GM19023 (cell line): ENCODE measurements around the gene RTTN.

Experiments
- ATAC-seq: cut with Tn5 transposase; IDR thresholded peaks from one replicate; pipeline ENCODE4 v1.9.1; 2021; ENCODE audit warnings: mild to moderate bottlenecking, moderate library complexity; ENCODE audit not compliant: unreplicated experiment

The RTTN gene

DNA sequence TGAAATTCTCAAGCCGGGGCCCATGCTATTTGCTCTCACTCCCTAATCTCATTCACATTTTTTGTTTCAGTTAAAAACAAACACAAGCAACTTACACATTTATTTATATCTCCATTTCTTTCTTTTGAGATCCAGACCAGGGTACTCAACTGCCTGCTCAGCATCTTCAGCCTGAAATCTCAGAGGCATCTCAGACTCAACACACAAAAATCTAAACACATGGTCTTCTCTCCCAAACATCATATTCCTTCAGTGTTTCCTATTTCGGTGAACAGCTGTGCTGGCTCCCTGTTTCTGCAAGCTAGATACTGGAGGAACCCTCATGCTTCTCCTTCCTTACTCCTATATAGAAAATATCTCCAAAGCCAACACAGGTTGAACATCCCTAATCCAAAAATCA lies 11.3 kb upstream of the RTTN start:
- no peak for ATAC-seq

DNA sequence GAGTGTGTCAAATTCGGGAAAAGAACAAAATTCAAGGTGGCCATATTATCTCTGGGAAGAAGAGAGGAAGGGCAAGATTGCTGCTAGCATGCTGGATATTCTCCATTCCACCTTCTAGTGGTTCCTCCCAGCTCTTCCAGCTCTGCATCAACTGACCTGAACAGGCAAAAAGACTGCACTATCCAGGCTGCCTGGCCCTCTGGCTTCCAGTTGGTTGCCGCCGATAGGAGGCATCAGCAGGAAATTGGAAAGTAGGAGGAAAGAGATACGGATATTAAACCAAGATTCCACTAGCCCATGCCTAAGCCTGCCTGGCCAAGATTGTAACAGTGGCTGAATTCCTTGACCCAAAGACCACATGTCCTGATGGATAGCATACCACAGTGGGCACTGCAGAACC lies 1.7 kb upstream of the RTTN start:
- no peak for ATAC-seq

DNA sequence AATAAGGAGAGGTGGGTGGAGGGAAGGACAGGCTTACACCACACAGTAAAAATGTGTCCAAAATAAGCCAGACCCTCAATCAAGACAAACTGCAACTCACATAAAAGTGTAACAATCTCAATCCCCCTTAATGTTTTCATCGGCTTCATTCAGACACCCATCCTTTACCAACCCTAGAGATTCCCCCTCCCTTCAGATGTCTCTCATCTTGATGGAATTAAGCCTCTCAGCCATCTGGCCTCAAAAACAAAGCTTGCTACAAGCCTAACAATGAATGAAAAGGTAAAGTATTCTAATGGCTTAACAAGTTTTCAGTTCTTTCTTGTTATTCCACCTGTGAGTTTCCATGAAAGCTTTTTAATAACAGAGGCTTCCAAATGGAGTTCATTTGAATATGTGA lies 5.2 kb downstream of the RTTN start:
- ATAC-seq: no peak

DNA sequence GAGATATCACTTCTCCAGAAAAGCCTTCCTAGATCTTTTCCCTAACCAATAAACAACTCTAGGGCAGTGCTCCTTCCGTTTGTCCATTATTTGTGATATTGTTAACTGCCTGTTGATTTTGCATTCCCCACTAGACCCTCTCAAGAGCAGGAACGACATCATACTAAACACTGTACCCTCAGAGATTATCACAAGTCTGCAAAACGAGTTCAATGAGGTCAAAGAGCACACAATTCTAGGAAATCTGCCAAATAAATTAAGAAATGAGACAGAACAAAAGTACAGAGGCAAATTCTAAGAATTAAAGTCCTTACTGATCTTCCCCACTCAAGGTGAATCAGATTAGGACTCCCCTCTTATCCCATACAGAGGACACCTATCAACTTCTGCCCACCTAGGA lies 7.6 kb downstream of the RTTN start:
- no peak for ATAC-seq

DNA sequence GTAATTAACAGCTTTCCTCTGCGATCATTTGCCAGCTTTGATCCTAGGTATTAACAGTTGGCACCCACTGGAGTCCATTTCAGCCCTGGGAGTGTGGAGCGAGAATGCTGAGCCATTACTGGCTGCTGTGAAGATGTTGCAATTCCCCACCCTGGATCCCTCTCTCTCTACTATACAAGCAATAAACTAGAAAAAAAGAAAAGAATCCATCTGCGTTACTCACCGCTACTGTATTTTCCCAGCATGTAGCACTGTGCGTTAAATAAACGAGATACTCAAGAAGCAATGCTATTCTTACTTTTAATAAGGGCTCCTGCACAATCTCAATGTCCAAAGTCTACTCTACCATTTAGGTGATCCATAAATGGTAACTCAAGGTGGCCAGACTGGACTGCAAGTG lies 8.5 kb downstream of the RTTN start:
- ATAC-seq: no peak

DNA sequence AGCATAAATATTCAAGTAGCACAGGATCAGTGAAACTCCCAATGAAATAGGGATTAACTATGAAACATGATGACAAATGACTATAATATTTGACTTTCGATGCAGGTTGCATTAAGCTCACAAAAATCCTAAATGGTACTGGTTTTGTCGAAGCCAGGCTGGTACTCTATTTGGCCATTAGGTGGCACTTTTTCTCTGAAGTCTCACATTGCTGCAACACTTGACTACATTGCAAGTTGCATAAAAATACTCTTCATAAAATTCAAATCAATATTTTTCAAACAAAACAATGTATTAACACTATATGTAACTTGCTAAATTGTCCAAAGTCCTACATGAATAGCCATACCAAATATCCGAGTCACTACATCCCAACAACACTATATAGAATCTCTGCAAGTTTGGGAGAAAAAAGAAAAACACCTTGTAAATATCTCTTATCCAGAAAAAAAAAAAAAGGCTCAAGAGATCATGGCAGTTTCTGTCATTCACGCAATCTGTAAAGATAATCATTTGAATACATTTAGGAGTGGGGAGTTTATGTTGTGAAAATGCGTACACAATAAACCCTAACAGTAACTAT lies 9.5 kb downstream of the RTTN start:
- peak; percentile 34 for ATAC-seq

DNA sequence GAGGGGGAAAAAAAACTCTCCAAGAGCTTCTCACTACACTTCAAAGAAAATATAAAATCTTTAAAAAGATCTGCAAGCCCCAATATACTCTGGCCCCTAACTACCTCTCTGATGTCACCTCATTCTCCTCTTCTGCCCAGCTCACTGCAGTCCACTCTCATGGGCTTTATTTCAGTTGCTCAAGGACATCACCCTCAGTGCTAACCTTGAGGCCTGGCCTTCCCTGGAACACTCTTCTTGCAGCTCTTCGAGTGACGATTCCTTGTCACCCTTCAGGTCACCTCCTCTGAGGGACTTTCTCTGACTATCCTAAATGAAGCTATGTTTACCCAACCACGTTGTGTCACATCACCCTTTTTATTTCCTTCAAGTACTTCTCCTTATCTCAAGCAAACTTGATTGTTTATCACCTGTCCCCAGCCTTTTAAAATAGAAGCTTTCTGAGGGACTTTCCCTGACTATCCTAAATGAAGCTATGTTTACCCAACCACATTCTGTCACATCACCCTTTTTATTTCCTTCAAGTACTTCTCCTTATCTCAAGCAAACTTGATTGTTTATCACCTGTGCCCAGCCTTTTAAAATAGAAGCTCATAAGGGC lies 10.4 kb downstream of the RTTN start:
- ATAC-seq: peak; percentile 55

DNA sequence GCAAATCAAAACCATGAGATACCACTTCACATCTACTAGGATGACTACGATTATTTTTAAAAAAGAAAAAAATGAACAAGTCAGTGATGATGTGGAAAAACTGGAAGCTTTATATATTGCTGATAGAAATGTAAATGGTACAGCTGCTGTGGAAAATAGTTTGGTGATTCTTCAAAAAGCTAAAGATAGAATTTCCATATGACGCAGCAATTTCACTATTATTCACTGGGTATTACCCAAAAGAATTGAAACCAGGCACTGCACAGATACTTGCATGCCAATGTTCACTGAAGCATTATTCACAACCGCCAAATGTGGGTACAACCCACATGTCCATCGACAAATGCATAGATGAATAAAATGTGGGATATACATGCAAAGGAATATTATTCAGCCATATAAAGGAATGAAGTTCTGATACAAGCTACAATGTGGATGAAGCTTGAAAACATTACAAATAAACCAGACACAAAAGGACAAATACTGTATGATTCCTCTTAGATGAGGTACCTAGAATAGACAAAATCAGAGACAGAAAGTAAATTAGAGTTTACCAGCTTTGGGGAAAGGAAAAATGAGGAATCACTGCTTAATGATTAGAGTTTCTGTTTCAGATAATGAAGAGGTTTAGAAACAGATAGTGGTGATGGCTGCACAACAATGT lies 11.1 kb downstream of the RTTN start:
- peak; percentile 70 for ATAC-seq

DNA sequence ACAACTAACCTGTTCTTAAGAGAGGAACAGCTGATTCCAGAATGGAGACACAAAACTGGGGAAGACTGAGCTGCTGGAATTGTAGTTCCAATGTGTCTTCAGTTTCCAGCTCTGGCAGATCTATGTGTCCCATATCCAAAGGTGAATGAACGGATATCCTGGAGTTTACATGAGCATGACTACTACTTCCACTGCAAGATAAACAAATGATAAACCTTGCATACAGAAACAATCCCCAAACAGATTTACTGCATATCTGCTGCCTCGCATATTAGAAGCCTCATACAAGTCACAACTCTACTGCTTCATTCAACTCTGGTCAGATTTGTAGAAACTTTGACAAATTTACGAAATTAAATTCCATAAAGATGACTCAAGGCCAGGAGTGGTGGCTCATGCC lies 15.0 kb downstream of the RTTN start:
- no peak for ATAC-seq

DNA sequence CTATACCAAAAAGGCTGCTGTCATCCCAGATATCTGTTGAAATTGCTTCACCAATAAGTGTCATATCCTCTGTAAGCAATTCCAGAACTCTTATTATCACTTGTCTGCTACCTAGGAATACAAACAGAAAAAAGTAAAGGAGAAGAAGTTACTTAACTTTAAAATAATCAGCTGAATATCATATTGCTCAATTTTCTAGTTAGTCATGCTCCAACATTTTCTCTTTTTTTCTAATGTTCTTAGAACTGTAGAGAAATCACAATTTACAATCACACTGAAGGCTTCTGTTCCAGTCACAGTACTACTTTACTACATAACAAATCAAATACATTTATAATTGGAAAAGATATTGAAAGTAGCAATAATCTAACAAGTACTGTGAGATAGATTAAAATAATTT lies 17.4 kb downstream of the RTTN start:
- ATAC-seq: no peak

DNA sequence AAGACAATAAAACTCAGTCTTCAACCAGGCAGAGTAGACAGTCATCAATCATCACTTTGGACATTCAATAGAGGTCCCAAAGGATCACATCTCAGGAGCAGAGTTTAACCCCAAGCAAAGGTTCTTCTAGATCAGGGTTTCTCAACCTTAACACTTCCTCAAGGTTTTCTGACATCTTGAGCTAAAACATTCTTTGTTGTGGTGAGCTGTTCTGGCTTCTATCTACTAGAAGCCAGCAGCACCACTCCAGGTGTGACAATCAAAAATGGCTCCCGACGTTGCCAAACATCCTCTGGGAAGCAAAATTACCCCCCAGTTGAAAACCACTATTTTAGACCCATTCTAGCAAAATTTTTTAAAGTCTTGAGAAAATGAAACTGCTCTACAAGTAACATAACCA lies 22.0 kb downstream of the RTTN start:
- no peak for ATAC-seq

DNA sequence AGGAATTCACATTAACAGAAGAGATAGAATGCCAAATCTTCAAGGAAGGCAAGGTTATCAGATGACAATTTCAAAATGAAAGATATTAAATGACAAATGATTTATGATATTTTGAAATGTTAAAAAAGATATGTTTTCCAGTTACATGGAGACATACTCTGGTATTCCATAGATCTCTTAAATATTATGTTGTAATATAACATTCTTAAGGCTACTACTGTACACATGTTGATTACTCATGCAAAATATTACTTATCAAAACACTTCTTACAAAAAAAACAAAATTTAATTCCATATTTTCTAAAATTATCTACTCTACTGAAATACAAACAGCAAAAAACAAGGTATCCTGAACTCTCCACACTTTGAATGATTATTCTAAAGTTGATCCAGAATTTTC lies 22.9 kb downstream of the RTTN start:
- ATAC-seq: no peak

DNA sequence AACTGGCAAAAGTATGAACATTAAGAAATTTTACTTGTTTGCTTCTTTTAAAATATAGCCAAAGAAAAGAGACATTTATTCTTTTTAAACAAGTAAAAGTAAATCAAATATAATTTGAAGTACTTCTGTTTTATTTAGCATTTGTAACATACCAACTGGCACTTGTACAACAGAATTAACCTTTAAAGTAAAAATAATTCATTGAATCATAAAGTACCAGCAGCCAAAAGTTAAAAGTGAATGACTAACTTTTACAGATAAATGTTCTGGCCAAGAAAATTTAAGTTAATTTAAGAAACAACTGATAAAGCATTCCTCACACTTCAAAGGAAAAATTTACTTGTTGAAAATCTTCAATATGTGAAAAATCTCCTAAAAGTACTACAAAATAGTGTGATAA lies 23.8 kb downstream of the RTTN start:
- ATAC-seq: no peak

DNA sequence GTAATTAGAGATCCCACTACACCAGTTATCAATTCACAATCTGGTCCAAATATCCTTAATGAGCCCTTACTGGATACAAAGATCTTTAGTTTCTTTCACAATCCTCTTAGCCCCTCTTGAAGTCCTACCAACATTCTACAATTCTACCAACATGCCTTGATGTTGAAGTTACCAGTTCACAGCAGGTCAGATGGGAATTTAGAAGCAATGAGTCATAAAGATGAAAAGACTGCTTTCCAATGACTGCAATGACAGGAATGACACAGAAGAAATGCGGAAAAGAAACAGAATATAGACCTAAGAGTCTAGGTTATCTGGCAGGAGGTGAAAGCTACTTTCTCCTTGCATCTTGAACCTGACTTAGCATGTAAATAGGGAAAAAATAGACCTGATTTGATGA lies 24.5 kb downstream of the RTTN start:
- ATAC-seq: no peak

DNA sequence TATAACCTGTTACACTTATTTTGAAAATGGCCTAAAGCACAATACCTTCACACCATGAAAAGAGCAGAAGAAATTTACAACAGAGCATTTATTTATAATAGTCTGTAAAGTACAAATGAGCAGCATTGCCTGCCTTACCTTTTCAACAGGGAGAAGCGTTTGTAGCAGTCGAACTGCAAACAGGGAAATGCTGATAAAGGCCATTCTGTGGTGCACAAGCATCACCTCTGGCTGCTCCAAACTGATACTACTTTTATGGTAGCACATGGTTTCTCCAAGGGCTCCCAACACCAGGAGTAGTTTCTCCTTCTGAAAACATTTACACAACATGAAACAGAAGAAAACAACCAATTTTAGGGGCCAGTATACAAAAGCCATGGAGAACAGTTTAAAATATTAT lies 28.9 kb downstream of the RTTN start:
- ATAC-seq: no peak

DNA sequence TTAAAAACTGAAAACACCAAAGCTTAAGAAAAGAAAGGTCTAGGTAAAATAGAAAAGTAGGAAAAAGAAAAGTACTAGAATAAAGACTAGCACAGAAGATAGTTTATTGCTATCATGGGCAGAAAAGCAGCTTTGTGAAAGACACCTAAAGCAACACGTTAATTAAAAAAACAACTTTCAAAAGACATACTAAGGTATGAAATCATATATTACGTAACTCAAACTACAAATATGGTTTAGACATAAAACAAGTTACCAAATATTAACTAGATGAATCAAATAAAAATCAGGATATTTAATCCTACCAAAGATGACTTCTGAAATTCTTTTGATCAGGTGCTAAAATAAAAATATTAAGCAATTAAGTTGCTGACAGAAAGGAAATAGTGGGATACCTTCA lies 30.3 kb downstream of the RTTN start:
- no peak for ATAC-seq

DNA sequence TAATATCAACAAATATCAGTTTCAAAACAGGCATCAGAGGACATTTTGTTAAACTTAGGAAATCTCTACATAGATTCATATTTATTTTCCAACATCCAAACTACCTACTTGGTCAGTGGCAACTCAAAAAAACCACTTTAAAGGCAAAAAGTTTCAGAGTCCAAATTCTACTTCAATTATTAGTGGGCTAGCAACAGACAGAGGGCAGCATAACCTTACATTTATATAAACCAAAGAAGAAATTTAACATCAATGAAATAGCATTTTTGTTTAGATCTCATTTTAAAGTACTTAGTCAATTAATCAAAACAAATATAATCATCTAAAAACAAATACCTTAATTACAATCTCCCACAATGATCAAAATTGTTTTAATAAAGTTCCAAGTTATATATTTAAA lies 33.3 kb downstream of the RTTN start:
- ATAC-seq: no peak

DNA sequence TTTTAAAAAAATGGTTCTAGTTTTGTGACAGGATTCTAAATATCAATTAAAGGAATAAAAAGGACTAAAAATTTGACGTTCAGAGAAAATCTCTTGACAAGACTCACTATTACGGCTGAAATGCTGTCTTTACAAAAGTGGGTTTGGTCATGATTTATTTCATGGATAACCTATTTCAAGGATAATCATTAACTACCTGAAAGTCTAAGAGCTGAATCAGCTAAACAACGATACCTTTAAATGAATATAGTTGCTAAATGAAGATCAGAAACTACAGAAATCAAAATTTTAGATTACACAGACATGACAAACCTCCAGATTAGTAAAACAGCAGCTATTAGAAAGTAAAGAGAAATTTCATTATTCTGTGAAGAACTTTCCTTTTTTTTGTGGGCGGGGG lies 35.7 kb downstream of the RTTN start:
- no peak for ATAC-seq

DNA sequence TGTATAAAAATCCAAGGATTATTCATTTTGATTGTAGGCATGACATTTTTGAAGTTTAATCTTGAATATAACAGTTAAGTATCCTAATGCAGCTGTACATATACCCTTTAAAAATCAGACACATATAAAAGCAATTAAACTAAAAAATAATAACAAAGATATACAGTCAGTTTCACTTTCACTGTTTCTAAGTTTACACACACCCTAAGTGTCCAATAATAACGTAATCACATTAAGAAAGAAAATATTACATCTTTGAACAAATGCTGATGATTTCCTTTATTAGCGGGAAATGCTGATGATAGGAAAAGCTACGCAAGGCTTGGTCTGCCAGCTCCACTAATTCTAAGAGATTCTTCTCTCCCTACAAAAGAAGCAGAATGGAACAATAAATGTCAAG lies 38.8 kb downstream of the RTTN start:
- no peak for ATAC-seq

DNA sequence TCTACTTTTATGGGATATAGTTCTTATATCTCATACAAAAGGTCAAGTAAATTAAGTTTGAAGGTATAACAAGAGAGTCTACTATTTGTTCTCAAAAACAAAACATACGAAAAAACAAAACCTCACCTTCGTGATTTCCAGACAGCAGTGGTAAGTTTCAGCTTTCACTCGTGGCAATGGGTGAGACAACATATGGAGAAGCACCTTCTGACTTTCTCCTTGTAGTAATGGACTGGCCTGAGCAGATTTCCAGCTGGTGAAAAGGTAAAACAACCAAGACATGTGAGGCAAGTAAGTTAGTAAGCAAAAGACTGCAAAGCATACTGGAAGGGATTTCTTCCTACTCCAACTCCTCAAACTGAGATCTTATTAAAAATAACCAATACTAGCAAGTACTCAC lies 39.6 kb downstream of the RTTN start:
- ATAC-seq: peak; percentile 65

DNA sequence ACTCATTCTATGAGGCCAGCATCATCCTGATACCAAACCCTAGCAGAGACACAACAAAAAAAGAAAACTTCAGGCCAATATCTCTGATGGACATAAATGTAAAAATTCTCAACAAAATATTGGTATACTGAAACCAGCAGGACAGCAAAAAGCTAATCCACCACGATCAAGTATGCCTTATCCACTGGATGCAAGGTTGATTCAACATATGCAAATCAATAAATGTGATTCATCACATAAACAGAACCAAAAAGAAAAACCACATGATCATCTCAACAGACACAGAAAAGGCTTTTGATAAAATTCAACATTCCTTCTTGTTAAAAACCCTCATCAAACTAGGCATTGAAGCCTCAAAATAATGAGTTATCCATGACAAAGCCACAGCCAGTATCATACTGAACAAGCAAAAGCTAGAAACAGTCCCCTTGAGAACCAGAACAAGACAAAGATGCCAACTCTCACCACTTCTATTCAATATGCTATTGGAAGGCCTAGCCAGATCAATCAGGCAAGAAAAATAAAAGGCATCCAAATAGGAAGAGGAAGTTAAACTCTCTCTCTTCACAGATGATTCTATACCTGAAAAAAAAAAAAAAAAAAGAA lies 45.3 kb downstream of the RTTN start:
- no peak for ATAC-seq

DNA sequence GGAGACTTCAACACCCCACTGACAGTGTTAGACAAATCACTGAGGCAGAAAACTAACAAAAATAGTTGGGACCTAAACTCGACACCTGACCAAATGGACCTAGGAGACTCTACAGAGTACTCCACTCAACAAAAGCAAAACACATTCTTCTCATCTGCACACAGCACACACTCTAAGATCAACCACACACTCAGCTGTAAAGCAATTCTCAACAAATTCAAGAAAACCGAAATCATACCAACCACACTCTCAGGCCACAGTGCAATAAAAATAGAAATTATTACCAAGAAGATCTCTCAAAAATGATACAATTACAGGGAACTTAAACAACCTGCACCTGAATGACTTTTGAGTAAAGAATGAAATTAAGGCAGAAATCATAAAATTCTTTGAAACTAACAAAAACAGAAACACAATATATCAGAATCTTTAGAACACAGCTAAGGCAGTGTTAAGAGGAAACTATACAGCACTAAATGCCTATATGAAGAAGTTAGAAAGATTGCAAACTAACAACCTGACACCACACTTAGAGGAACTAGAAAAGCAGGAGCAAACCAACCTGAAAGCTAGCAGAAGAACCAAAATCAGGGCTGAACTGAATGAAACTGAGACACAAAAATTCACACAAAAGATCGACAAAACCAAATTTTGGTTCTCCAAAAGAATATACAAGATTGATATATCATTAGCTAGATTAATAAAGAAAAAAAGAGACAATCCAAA lies 46.3 kb downstream of the RTTN start:
- ATAC-seq: peak; percentile 88
